HS-5 (cell line): ENCODE data around the gene STK36.
A peak's percentile ranks its signal among the peaks of the same experiment; 100 is the strongest.

Source experiments
- DNase-seq: peaks from one replicate; pipeline ENCODE4 v3.0.0-alpha.2; 2012; ENCODE audit warnings: low read depth

STK36 gene

GRCh38 chr2:218719457-218719856 lies 47.6 kb downstream of the STK36 start:
- no peak for DNase-seq

DNA sequence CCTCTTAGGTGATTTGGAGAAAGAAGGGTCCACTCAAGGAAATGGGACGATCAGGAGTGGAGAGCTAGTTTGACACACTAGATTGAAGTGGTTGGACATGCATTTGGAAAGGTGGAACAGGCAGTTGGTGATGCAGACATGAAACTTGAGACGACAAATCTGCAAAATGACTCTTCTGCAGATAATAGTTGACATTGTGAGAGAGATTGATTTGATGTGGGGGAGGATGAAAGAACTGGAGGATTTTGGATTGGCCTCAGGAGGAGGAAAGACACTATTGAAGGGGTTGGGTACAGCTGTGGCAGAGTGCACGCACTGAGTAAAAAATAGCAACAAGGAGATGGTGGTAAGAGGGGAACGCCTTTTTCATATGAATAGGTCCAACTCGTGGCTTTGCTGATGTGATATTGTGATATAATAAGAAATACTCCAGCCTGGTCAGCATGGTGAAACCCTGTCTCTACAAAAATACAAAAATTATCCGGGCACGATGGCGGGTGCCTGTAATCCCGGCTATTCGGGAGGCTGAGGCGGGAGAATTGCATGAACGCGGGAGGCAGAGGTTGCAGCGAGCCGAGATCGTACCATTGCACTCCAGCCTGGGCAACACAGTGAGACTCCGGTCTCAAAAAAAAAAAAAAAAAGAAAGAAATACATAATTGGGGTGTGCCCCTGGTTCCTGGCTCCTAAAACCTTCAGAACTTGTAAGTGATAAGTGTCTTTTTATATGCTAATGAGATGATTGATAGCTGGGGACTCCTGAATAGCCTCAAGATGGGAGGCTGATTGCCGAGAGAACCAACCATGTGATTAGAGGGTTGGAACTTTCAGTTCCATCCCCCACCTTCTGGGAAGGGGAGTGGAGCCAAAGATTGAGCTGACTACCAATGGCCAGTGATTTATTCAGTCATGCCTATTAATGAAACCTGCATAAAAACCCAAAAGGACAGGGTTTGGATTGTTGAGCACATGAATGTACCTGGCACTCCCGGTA lies 48.5 kb downstream of the STK36 start:
- DNase-seq = no peak

DNA sequence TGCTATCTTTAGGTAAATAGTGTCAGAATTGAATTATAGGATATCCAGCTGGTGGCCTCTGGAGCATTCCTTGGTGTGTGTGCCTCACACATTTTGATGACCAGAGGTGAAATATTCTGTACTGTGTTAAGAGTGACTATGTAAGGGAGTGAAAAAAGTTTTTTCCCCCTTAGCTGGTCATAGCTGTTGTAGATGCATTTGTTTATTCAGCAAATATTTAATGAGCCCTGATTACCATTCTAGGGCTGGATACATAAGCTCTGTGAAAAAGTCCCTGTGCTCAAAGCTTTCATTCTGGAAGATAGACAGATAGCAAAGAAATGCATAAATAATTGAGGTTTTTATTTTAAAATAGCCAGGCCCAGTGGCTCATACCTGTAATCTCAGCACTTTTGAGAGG lies 49.6 kb downstream of the STK36 start:
- no peak for DNase-seq

DNA sequence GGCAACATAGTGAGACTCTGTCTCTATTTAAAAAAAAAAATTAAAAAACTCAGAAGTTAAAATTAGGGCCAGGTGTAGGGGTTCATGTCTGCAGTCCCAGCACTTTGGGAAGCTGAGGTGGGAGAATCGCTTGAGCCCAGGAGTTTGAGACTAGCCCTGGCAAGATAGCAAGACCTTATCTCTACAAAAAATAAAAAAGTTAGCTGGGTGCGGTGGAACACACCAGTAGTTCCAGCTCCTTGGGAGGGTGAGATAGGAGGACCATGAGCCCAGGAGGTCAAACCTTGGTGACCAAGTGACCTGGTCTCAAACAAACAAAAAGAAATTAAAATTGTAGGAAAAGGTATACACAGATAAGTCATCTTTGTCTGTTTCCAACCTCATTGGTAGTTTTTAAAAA lies 50.0 kb downstream of the STK36 start:
- no peak for DNase-seq

GRCh38 chr2:218722419-218722818 lies 50.5 kb downstream of the STK36 start:
- no peak for DNase-seq

DNA sequence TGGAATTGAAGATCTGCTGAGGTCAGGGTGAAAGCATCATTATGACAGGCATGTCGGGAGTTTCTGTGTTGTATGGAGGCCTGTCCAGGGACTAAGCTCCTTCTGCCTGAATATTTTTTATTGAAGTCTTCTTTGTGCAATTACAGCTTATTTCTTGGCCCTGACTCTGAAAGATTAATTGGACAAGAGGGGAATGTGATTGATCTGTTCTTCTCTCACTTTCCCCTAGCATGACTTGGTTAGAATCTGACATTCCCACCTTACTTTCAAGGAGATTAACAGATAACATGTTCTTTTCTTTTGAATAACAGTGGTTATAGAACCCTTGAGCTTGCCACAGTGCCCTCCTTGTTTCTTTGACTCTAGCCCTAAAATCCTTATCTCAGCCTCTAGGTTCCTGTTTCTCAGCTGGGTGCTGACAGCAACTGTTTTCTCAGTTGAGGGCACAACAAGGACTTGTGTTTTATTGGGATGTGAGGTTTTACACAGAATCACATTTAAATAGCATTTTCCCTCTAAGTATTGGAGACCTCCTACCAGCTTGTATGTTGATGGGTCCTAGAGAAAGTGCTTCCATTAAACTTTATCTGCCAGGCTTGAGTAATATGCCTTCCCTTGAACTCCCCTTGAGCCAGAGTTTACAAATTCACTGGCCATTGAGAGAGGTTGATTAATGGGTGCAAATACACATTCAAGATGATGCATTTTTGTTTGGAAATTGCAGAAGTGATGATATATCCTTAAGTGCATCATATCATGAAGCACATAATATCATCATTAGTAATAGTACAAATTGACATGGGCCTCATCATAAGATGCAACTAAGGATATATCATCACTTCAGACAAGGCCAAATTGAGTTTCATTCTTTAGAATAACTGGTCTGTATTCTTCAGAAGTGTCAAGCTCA lies 51.2 kb downstream of the STK36 start:
- no peak for DNase-seq

- no peak for DNase-seq
Observed at GRCh38 chr2:218726004-218726574, 54.2 kb downstream of the STK36 start.

DNA sequence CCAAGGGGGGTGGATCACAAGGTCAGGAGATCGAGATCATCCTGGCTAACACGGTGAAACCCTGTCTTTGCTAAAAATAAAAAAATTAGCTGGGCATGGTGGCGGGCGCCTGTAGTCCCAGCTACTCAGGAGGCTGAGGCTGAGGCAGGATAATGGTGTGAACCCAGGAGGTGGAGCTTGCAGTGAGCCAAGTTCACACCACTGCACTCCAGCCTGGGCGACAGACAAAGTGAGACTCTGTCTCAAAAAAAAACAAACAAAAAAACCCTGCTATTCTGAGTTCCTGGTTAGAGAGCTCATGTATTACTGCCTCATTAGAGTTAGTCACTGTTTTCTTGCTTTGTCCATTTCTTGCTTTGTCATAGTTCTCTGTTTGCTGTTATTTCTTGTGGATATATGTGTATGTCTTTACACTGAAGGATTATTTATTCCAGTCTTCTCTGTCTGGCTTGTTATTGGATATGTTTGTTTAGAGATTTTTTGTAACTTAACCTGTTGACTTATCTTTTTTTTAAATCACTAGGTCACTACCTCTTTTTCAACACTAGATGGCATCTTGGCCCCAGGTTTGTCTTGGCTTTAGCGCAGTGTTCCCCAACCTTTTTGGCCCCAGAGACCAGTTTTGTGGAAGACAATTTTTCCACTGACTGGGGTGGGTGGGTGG lies 55.7 kb downstream of the STK36 start:
- DNase-seq = no peak

DNA sequence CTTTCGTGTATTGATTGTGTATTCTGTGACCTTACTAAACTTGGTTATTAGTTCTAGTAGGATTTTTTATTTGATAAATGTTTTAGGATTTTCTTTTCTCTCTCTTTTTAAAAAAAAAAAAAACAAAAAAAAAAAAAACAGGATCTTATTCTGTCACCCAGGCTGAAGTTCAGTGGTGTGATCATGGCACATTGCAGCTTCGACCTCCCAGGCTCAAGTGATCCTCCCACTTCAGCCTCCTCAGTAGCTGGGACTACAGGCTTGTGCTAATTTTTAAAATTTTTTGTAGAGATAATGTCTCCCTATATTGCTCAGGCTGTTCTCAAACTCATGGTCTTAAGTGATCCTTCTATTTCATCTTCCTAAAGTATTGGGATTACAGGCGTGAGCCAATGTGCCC lies 57.8 kb downstream of the STK36 start:
- no peak for DNase-seq

DNA sequence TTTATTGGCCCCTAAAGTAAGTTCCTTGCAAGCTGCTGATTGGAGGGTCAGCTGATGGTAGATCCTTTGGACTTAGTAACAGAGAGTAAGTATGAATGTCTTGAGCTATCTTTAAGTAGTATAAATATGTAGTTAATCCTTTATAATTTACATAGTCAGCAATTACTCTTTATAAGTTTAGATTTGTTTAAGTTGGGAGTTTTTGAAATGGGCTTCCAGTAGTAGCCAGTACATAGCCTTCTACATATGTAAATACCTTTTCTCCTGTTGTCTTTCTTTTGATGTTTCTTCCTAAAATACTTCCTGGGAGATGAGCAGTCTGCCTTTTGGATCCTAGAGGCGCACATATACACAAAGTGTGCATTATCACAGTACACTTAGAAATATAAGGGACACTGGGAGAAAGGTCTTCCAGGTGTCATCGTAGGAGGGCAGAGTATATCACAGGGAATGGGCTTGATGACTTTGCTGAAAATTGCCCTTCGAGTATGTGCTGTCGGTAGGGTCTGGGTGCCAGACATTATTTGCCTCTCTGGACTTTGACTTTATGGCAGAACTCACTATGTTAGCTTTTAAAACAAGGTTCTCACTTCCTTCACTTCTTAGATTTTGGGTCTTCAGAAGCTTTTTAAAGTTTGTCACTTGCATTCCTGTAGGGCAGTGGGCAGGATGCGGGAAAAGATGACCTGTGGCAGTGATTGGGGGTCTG lies 60.3 kb downstream of the STK36 start:
- no peak for DNase-seq

GRCh38 chr2:218732761-218733158 lies 60.9 kb downstream of the STK36 start:
- DNase-seq = no peak

- peak; percentile 38 for DNase-seq
Observed at GRCh38 chr2:218733171-218734021, 61.5 kb downstream of the STK36 start.

DNA sequence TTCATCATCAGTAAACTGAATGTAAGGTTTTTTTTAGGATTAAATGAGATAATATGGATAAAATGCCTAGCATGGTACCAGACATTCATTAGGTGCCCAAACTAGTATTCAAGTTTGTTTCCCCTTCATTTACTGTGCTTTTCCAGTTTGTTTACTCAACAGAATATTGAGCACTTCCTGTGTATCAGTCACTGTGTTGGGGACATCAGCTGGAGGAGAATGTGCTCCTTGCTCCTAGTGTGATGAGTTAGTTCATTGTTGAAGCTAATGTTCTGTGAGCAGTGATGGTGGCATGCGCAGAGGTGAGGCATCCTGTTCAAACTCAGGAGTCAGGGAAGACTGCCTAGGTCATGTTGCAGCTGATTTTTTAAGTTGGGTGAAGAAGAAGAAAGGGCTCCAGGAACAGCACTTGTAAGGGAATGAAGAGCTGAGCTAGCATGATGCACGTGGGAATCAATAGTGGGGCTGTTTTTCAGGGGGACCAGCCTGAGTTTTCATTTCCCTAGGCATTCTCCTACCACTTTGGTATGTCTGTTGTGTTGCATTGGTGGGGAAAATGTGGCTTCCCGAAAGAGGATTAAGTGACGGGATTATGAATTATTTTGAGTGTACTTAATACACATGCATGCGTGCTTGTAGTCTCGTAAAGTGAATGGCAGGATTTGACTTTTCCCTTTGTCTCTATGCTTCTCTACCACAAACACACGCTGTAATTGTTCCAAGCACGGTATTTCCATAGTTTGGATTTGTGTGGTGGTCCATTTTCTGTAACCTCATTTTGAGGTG lies 62.5 kb downstream of the STK36 start:
- DNase-seq = no peak

DNA sequence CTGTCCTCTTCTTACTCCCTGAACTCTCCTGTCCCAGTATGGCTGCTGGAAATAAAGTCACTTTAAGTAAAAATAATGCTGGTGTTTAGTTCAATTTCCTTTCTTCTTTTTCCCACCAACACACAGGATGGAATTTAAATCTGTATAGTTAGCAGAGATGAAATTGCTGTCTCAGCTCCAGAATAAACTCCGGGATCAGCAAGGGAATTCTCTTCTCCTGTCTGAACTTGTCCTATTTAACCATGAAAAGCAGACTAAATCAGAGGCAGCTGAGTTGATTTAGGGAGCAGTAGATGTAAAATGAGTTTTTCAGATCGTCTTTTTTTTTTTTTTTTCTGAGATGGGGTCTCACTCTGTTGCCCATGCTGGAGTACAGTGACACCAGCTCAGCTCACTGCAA lies 64.6 kb downstream of the STK36 start:
- no peak for DNase-seq

- no peak for DNase-seq
Observed at GRCh38 chr2:218743068-218743467, 71.2 kb downstream of the STK36 start.

DNA sequence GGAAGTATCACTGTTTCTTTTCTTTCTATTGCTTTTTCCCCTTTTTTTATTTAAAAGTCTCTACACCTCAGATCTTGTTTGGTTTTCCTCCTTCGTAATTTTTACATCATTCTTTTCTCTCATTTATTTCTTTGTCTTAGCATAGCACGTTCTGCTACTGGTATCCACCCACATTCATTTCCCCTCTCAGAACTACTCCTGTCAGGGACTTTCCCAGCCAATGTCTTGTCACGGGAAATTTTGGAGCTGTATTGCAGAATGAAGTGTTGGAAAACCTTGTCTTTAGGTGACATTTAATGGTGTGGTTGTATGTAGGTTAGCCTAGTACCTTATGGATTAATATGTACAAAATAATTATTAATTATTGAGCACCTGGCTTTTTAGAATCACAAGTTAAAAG lies 72.7 kb downstream of the STK36 start:
- DNase-seq = no peak

DNA sequence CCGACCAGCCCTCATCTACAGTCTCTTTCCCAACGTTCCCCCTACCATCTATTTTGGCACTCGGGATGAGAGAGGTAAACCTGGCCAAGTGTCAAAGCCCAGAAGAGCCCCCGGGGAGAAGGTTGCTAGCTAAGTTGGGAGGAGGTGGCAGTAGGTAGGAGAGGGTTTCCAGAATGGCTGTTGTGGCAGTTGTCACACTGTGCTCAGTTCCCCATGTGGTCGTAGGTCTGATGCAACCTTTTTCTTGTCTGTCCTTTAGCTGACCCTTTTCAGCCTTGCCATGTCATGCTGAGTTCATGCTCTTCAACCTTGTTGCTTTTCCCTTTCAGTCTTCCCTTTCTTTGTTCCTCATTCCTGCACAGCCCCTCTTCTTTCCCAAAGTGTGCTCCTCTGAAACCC lies 73.3 kb downstream of the STK36 start:
- DNase-seq = no peak

GRCh38 chr2:218745559-218746469 lies 73.9 kb downstream of the STK36 start:
- DNase-seq = no peak

GRCh38 chr2:218746470-218746795 lies 74.5 kb downstream of the STK36 start:
- DNase-seq = no peak
